GM18858 (cell line): Measurements from ENCODE around the gene KIF4A.
A peak's percentile ranks its signal among the peaks of the same experiment; 100 is the strongest.
"Not testable (repeated sequence)": the region's sequence is repeated elsewhere in the genome, so short reads cannot be mapped to it uniquely, and the experiment has no call there.

Source experiments
- ATAC-seq: cut with Tn5 transposase; IDR thresholded peaks from one replicate; pipeline ENCODE4 v1.9.1; 2021; ENCODE audit not compliant: unreplicated experiment

KIF4A gene

DNA sequence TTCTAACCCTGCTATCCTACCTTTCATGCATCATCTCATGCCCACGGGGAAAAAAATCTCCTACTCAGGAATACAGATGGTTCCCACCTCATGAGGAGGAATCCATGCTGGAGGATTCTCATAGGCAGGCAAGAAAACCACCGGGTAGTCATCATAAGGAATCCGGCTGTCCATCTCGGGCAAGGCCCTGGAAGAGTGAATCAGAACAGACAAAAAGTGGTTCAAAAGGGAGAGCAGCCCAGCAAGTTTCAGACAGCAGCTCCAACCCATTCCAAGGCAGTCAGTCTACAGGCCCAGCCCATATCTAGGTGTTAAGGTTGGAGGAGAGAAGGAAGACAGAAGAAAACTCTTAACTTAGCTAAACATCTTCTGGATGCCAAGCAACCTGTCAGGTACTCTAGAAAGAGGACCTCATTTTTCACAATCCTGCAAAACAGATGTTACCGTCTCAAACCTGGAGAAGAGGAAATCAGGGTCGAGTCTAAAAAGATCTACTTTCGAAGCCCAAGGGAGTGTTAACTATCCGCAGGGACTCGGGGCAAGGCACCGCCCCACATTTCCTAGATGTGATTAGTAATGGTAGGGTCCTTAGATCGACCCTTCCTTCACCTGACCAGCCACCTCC lies 624 bp upstream of the KIF4A start:
- ATAC-seq = no peak

DNA sequence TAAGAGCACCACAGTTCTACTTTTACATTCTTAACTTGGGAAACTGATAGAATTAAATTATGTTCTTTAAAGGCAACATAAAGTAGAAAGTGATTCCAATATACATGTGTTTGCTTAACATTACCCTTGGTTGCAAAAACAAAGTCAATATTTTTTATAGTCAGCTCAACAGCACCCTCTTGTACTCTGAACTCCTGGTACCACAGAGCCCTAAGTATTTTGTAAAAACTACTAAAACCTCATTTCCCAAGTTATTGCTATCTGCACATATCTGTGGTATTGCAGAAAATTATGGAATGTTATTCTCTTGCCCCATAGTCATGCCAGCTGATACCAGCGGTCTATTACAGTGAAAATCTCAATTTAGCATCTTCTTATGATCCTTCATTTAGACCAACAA lies 2.9 kb downstream of the KIF4A start:
- no peak for ATAC-seq

DNA sequence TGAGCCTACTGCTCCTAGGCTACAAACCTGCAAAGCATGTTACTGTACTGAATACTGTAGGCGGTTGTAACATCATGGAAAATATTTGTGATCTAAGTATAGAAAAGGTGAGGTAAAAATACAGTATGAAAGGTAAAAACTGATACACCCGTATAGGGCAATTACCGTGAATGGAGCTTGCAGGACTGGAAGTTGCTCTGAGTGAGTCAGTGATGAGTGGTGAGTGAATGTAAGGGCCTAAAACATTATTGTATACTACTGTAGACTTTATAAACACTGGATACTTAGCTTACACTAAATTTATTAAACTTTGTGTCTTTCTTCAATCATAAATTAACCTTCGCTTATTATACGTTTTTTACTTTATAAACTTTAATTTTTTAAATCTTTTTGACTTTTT lies 3.7 kb downstream of the KIF4A start:
- ATAC-seq = no peak

DNA sequence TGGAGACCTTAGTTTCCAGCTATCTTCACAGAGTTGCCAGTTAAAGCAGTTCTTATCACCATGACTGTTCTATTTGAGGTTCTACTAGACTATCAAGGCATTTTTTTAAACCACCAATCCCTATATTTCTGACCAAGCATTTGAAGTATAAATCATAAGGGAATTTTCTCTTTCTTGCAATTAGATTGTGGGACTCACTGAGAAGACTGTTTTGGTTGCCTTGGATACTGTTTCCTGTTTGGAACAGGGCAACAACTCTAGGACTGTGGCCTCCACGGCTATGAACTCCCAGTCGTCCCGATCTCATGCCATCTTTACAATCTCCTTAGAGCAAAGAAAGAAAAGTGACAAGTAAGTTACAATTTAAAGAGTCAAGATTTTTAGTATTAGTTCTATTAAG lies 11.8 kb downstream of the KIF4A start:
- ATAC-seq = no peak

DNA sequence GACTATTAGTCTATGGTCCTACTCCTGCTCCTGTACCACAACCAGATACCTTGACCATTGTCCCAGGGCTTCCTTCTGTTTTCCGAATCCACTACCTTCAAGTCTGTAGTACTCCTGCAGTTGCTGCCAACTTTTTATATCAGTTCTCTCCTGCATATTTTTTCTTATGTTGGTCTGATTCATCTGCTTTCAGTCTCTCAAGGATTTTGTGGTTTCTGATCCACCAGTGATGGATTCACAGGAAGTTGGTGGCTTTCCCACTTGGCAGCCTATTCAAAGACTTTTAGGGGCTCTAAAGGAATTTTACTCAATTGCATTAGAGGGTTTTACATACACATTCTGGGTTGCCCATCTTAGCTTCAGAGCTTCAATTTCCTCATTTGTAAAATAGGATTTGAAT lies 23.6 kb downstream of the KIF4A start:
- no peak for ATAC-seq

DNA sequence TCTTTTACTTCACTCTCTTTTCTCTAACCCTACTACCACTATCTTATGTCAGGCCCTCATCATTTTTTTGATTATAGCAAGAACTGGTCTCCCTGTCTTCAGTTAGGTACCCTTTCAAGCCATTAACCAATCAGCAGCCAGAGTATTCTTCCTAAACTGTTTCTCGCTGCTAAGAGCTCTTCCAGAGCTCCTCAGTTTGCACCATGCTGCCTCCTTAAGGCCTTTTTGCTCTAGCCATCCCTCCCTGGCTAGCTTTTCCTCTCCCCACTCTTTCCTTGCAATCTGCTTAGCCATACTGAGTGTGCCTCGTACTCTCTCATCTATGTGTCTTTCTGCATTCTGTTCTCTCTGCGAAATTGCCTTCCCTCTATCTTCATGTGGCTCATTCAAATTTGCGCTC lies 32.9 kb downstream of the KIF4A start:
- ATAC-seq = no peak

DNA sequence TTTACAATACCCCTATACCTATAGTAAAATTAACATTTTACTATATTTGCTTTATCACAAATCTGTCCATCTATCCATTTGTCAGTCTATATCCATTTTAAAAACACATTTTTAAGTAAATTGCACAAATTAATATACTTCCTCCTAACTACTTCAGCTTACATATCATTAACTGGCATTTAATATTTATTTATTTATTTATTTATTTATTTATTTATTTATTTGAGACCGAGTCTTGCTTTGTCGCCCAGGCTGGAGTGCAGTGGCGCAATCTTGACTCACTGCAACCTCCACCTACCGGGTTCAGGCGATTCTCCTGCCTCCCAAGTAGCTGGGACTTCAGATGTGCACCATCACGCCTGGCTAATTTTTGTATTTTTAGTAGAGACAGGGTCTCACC lies 33.7 kb downstream of the KIF4A start:
- not testable (repeated sequence) for ATAC-seq

DNA sequence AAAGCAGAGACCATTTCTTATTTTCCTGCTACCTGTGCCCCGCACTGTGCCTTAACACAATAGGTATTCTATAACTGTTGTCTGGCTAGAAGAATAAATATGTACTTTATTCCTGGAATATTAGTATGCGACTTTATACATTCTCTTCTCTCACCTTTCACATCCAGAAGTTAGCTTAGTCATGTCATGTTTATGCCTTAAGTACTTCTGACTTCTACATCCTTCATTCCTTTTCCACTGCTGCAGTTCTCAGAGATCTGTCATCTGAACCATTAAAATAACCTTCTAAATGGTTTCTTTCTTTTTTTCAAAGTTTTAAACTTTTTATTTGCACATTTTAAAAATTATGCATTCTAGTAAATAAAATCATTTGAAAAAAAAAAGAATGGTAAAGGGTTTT lies 34.4 kb downstream of the KIF4A start:
- no peak for ATAC-seq

DNA sequence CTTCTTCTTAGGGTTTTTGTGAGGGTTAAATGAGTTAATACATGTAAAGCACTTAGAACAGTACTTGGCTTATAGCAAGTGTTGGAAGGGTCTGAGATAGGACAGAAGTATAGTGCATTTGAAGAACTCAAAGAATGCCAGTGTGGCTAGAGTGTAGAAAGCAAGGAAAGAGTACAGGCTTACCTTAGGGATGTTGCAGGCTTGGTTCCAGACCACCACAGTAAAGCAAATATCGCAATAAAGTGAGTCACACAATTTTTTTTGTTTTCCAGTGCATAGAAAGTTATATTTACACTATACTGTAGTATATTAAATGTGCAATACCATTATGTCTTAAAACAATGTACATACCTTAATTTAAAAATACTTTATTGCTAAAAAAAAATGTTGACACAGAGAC lies 41.3 kb downstream of the KIF4A start:
- no peak for ATAC-seq

DNA sequence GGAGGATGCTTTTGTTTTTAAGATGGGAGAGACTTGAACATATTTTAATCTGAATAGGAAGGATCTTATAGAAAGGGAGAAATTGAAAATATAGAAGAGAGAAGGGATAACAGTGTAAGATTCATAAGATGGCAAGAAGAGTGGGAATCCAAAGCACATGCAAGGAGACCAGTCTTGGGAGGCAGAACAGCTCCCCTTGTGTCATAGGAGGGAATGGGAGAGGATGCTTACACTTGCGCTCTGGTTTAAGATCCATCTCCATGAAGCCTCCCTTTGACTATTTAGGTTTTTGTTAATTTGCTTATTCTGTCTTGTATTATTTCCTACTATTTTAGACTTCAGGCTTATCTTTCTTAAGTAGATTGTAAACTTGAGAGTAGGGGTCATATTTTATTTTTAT lies 42.7 kb downstream of the KIF4A start:
- ATAC-seq = no peak

DNA sequence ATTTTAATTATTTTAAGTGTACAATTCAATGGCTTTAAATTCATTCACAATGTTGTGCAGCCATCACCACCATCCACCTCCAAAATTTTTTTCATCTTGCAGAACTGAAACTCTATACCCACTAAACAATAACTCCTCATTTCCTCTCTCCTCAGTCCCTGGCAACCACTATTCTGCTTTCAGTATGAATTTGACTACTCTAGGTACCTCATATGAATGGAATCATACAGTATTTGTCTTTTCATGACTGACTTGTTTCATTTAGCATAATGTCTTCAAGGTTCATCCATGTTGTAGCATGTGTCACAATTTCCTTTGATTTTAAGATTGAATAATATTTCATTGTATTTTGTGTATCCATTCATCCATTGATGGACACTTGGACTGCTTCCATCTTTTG lies 46.9 kb downstream of the KIF4A start:
- peak; percentile 100 for ATAC-seq

DNA sequence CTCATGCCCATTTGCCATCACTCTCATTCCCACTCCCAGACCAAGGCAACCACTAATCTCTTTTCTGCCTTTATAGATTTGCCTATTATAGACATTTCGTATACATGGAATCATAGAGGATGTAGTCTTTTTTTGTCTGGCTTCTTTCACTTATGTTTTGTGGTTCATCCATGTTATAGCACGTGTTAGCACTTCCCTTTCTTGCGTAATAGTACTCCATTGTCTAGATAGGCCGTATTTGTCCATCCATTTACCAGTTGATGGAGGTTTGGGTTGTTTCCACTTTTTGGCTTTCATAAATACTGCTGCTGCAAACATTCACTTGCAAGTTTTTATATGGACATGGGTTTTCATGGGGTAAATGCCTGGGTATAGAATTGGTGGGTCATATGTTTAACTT lies 48.4 kb downstream of the KIF4A start:
- no peak for ATAC-seq

DNA sequence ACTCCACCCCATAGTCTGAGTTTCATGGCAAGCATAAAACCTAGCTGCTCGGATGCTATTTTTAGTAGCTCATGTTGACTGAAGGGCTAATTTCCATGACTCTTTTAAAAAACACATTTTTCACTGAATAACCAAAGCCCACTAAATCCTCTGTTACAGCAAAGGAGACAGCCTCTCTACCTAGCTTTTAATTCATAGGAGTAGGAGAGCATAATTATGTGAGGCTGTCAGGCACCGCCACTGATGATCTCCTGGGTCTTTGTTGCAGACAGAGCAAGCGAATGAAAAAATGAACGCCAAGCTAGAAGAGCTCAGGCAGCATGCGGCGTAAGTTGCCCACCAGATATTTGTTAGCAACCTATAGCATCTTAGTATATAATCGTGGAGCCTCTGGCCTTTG lies 53.5 kb downstream of the KIF4A start:
- no peak for ATAC-seq

DNA sequence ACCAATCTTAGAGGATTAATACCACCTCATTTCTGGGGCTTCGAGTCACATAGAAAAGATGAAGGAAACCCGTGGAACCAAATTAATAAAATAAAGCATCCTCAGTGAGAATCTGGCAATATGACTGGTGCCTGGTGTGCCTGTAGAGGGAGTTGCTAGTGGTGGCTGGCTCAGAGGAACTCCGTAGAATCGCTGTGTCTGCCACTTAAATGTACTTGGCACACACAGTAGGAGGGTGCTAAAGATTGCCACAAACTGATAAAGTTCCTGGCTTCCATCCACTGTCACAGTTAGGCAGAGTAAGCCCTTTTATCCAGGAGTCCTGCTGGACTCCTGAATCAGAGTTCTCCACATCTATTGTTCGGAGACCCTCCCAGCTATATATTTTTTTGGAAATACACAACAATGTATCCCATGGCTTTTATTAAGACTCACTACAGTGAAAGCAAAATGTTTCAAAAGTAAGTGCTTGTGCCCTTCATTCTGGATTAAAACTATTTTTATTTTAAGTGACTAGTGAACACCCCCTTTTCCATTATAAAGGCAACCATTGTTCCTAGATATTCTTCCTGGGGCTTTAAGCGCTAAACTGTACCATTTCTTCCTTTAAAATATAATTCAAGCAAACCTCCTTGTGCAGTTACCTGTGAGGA lies 56.6 kb downstream of the KIF4A start:
- no peak for ATAC-seq

DNA sequence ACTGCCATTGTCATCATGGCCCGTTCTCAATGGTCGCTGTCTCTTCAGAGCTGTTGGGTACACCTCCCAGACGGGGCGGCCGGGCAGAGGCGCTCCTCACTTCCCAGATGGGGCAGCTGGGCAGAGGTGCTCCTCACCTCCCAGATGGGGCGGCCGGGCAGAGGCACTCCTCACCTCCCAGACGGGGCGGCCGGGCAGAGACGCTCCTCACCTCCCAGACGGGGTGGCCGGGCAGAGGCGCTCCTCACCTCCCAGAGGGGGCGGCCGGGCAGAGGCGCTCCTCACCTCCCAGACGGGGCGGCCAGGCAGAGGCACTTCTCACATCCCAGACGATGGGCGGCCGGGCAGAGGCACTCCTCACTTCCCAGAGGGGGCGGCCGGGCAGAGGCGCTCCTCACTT lies 58.9 kb downstream of the KIF4A start:
- not testable (repeated sequence) for ATAC-seq

DNA sequence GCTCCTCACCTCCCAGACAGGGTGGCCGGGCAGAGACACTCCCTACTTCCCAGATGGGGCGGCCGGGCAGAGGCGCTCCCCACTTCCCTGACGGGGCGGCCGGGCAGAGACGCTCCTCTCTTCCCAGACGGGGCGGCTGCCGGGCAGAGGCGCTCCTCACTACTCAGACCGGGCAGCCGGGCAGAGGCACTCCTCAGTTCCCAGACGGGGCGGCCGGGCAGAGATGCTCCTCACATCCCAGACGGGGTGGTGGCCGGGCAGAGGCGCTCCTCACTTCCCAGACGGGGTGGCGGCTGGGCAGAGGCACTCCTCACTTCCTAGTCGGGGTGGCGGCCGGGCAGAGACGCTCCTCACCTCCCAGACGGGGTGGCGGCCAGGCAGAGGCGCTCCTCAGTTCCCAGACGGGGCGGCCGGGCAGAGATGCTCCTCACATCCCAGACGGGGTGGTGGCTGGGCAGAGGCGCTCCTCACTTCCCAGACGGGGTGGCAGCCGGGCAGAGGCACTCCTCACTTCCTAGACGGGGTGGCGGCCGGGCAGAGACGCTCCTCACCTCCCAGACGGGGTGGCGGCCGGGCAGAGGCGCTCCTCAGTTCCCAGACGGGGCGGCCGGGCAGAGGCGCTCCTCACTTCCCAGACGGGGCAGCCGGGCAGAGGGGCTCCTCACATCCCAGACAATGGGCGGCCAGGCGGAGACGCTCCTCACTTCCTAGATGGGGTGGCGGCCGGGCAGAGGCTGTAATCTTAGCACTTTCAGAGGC lies 59.6 kb downstream of the KIF4A start:
- ATAC-seq = not testable (repeated sequence)

DNA sequence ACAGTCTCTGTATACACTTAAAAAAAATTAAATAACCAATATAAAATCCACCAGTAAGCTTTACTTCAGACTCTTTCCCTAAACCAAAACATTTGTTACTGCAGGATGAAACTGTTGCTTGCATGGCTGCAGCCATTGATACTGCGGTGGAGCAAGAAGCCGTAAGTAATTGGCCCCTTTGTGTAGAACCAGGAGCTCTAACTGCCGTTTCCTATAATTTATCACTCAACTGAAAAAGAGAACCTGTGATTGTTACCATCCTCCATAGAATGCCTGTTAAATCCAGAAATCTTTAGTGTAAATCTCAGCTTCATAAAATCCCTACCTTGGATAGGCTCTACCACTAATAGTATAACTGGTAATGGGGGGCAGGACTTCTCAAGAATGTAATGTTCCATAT lies 62.6 kb downstream of the KIF4A start:
- no peak for ATAC-seq

DNA sequence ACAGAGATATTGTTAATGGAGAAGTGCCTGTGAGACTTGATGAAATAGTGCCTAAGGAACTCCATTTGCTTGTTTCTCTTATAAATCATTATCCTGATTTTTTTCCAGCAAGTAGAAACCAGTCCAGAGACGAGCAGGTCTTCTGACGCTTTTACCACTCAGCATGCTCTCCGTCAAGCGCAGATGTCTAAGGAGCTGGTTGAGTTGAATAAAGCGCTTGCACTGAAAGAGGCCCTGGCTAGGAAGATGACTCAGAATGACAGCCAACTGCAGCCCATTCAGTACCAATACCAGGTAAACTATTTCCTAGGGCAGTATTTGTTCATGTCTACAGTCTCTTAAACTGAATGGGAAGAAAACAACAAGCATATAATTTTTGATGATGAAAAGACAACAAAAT lies 63.6 kb downstream of the KIF4A start:
- no peak for ATAC-seq

DNA sequence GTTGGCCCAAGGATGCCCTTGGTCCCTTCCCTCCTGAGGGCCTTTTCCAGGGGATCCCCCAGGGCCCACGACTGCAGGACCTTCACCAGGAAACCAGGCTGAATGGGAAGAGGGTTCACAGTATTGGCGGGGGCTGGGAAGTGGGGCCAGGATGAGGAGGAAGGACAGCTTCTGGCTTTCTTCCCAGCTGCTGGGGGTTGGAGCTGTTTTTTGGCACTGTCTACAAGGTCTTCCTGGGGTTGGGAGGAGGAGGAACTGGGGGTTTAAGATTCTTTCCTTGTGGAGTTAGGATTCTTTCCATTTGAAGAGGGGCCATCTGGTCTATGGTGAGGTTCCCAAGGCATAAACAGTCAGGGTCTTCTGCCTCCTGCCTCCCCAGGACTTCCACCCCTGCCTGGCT lies 64.8 kb downstream of the KIF4A start:
- no peak for ATAC-seq

DNA sequence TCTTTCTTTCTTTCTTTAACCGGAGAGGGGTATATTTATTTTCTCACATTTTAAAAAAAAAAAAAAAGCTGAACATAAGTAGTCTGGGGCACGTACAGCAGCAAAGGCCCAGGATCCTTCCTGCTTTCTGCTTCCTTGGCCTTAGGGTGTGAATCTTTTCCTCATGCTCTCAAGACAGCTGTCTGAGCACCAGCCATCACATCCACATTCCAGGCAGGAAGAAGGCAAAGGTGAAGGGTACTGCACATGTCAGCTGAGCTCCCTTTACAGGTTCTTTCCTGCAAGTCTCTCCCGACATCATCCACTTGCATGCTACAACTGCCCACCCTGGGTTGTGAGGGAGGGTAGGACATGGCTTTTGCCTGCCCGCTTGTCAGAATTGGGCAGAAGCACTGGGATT lies 69.6 kb downstream of the KIF4A start:
- no peak for ATAC-seq

DNA sequence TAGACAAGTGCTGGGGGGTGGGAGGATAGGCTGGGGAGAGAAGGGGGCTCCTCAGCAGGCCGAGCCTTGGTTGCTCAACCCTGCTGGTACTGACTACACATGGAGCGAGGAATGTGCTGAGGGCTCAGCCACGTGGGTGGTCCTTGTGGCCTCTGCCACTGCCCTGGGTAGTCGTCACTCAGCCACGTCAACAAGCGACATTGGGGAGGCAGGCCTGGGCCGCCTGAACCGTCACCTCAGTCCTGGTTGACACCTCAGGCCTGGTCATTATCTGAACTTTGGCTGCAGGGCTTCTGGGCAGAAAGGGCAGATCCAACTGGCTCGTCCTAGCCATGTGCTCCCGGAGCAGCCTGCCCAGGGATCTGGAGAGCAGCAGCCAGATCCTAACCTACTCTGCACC lies 70.5 kb downstream of the KIF4A start:
- ATAC-seq = no peak

DNA sequence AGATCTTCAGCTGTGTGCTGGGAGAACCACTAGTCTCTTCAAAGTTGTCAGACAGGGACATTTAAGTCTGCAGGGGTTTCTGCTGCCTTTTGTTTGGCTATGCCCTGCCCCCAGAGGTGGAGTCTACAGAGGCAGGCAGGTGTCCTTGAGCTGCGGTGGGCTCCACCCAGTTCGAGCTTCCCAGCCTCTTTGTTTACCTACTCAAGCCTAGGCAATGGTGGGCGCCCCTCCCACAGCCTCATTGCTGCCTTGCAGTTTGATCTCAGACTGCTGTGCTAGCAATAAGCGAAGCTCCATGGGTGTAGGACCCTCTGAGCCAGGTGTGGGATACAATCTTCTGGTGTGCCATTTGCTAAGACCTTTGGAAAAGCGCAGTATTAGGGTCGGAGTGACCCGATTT lies 78.8 kb downstream of the KIF4A start:
- not testable (repeated sequence) for ATAC-seq
